Measurements from ENCODE around the gene ACSL3.
A peak's percentile ranks its signal among the peaks of the same experiment; 100 is the strongest.
"Not testable (repeated sequence)": the region's sequence is repeated elsewhere in the genome, so short reads cannot be mapped to it uniquely, and the experiment has no call there.

Gene ACSL3

GRCh38 chr2:222860740-222861410, at the start of gene ACSL3:
Gene ACSL3 (plus strand): TSS chr2:222861036. CDS start chr2:222908773, 47,737 bp downstream.
- peak; percentile 95 for DNase-seq (ENCODE audit: low spot score)

GRCh38 chr2:222811828-222812227, 49.0 kb upstream of the ACSL3 start:
- no peak for DNase-seq (ENCODE audit: low spot score)

- no peak for DNase-seq (ENCODE audit: low spot score)
These were observed 47.5 kb upstream of the ACSL3 start for GRCh38 chr2:222813177-222813843.

GRCh38 chr2:222819722-222820333, 41.0 kb upstream of the ACSL3 start:
- no peak for DNase-seq (ENCODE audit: low spot score)

- no peak for DNase-seq (ENCODE audit: low spot score)
These were observed 37.5 kb upstream of the ACSL3 start for GRCh38 chr2:222823183-222823930.

GRCh38 chr2:222825031-222825430, 35.8 kb upstream of the ACSL3 start:
- DNase-seq (ENCODE audit: low spot score) = no peak

GRCh38 chr2:222827417-222827816, 33.4 kb upstream of the ACSL3 start:
- DNase-seq (ENCODE audit: low spot score) = no peak

GRCh38 chr2:222828572-222828971, 32.3 kb upstream of the ACSL3 start:
- DNase-seq (ENCODE audit: low spot score) = no peak

GRCh38 chr2:222830164-222830563, 30.7 kb upstream of the ACSL3 start:
- no peak for DNase-seq (ENCODE audit: low spot score)

GRCh38 chr2:222833410-222833809, 27.4 kb upstream of the ACSL3 start:
- no peak for DNase-seq (ENCODE audit: low spot score)

GRCh38 chr2:222835143-222835822, 25.6 kb upstream of the ACSL3 start:
- no peak for DNase-seq (ENCODE audit: low spot score)

GRCh38 chr2:222835823-222836151, 25.0 kb upstream of the ACSL3 start:
- DNase-seq (ENCODE audit: low spot score) = no peak

- DNase-seq (ENCODE audit: low spot score) = no peak
These were observed 23.2 kb upstream of the ACSL3 start for GRCh38 chr2:222837643-222838056.

- DNase-seq (ENCODE audit: low spot score) = no peak
These were observed 20.6 kb upstream of the ACSL3 start for GRCh38 chr2:222840060-222840802.

- DNase-seq (ENCODE audit: low spot score) = no peak
These were observed 18.2 kb upstream of the ACSL3 start for GRCh38 chr2:222842491-222843174.

- no peak for DNase-seq (ENCODE audit: low spot score)
These were observed 16.5 kb upstream of the ACSL3 start for GRCh38 chr2:222844323-222844722.

GRCh38 chr2:222845314-222845713, 15.5 kb upstream of the ACSL3 start:
- not testable (repeated sequence) for DNase-seq (ENCODE audit: low spot score)

GRCh38 chr2:222846003-222846402, 14.8 kb upstream of the ACSL3 start:
- DNase-seq (ENCODE audit: low spot score) = no peak

- DNase-seq (ENCODE audit: low spot score) = not testable (repeated sequence)
These were observed 12.8 kb upstream of the ACSL3 start for GRCh38 chr2:222848031-222848430.

GRCh38 chr2:222848862-222849261, 12.0 kb upstream of the ACSL3 start:
- no peak for DNase-seq (ENCODE audit: low spot score)
